ENCODE data around the gene PPIE.

The PPIE gene

GRCh38 chr1:39800471-39800835, 61.8 kb downstream of the PPIE start:
- FAIRE-seq (no peak), DNase-seq (ENCODE audit: insufficient read length, low spot score) (no peak)

- no peak for FAIRE-seq
Observed at GRCh38 chr1:39802496-39803260, 64.0 kb downstream of the PPIE start.

DNA sequence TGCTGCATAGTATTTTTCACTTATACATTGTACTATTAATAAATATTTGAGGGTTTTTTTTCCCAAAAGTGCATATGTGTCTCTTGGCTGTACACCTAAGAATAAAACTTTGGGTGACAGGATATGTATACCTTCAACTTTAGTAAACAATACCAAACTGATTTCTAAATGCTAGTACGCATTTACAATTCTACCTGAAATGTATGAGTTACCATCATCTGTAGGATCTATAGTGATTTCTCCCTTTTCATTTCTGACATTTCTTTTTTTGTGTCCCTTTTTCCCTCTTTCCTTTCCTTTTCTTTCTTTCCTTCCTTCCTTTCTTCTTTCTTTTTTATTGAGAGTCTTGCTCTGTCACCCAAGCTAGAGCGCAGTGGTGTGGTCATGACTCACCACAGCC, 66.7 kb downstream of the PPIE start:
- DNase-seq (ENCODE audit: insufficient read length, low spot score), result no peak
- FAIRE-seq, result no peak

More at GRCh38 chr1:39802496-39803260, 64.0 kb downstream of the PPIE start:
- DNase-seq (ENCODE audit: insufficient read length, low spot score), result no peak

DNA sequence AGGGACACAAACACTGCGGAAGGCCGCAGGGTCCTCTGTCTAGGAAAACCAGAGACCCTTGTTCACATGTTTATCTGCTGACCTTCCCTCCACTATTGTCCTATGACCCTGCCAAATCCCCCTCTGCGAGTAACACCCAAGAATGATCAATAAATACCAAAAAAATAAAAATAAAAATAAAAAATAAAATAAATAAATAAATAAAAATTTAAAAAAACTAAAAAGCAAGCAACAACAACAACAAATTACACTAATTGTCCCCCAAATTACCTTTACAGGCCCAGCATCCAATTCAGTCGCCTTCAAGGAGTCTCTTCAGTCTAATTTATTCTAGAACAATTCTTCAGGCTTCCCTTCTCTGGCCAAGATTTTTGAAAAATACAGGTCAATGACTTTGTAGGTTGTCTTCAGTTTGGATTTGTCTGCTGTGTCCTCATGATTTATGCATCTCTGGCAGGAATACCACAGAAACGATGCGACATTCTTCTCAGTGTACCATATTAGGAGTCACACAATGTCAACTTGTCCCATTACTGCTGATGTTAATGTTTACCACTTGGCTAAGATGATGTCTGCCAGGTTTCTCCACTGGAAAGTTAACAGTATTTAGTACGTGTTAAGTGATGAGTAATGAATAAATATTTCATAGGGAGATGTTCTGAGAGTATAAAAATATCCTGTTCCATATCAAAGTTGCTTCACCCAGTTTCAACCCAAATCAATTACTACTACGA, 70.3 kb downstream of the PPIE start:
- no peak for FAIRE-seq
- no peak for DNase-seq (ENCODE audit: insufficient read length, low spot score)

DNA sequence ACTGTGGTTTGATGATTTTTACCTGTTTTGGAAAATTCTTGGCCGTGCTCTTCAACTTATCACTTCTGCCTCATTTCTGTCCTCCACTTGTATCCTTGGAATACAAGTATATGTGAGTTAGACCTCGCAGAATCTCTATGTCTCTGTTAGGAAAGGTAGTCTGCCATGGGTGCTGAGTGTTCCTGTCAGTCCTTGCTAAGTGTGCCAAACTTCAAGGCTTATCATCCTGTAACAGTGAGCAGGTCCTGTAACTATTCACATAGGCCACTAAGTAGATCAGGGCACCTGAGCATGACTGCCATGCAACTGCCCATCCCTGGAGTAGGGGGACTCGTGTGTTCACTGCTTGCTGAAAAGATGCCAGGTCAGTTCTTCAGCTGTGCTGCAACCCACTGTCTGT, 74.2 kb downstream of the PPIE start:
- DNase-seq (ENCODE audit: insufficient read length, low spot score) (no peak), FAIRE-seq (no peak)
